ENCODE data around the gene TTC33.
"Not testable (repeated sequence)": the region's sequence is repeated elsewhere in the genome, so short reads cannot be mapped to it uniquely, and the experiment has no call there.

Gene TTC33

DNA sequence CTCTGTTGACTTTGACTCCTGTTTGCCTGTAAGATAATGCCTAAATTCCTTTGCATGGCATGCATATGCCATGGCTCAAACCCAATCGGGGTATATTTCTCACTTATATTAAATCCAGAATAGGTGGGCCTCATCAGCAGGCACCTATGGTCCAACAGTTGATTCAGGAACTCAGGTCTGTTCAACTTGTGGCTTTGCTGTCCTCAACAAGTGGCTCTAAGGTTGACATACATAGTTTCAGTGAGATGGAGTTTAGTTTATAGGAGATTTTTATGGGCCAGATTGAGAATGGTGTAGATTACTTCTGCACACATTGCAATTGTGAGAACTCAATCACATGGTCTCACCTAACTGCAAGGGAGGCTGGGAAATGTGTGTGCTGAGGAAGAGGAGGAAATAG lies 107.6 kb downstream of the TTC33 start:
- no peak for DNase-seq

DNA sequence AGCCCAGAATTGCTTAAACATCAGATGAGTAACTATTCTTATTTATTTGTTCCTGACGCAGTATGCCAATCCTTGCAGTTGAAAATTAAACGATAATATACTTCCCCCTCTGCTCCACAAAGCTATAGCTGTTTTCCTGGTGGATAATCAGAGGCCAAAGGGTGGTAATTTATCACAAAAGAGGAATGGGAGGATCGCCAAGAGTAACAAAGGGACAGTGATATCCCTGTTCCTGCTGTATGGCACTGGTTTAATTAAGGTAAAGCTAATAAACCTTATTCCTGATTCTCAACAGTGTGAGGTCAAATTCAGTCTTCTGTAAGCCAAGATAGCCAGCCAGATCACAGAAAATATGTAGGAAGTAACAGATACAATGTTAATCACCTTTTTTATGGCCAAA lies 109.5 kb downstream of the TTC33 start:
- DNase-seq: no peak

DNA sequence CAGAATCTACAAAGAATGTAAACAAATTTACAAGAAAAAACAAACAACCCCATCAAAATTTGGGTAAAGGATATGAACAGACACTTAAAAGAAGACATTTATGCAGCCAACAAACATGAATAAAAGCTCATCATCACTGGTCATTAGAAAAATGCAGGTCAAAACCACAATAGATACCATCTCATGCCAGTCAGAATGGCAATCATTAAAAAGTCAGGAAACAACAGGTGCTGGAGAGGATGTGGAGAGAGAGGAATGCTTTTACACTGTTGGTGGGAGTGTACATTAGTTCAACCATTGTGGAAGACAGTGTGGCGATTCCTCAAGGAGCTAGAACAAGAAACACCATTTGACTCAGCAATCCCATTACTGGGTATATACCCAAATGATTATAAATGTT lies 116.2 kb downstream of the TTC33 start:
- not testable (repeated sequence) for DNase-seq

DNA sequence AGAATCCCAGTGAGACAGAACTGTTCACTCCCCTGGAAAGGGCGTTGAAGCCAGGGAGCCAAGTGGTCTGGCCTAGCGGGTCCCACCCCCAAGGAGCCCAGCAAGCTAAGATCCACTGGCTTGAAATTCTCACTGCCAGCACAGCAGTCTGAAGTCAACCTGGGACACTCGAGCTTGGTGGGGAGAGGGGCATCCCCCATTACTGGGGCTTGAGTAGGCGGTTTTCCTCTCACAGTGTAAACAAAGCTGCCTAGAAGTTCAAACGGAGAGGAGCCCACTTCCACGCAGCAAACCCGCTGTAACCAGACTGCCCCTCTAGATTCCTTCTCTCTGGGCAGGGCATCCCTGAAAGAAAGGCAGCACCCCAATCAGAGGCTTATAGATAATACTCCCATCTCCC lies 121.2 kb downstream of the TTC33 start:
- no peak for DNase-seq

DNA sequence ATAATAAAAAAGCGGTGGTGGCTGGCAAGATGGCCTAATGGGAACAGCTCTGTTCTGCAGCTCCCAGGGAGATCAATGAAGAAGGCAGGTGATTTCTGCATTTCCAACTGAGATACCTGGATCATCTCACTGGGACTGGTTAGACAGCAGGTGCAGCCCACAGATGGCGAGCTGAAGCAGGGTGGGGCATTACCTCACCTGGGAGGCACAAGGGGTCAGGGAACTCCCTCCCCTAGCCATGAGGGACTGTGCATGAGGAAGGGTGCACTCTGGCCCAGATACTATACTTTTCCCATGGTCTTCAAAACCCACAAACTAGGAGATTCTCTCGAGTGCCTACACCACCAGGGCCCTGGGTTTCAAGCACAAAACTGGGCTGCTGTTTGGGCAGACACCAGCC lies 121.6 kb downstream of the TTC33 start:
- DNase-seq: no peak

DNA sequence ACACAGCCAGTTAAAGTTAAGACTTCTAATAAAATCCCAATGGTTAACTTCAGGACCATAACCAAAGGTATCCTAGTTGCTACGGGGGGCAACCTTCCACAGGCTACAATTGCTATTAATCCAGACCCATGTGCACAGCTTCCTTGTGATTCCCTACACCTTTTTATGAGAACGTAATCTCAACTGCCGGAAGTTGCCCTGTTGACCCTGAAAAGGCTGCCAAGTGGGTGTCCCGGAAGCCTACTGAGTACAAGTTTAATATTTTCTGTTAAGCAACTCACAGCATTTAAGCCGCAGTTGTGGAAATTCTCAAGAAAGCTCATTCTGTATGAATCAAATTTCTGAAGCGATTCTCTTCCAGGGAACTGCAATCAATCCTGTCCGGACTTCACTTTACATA lies 124.5 kb downstream of the TTC33 start:
- no peak for DNase-seq

DNA sequence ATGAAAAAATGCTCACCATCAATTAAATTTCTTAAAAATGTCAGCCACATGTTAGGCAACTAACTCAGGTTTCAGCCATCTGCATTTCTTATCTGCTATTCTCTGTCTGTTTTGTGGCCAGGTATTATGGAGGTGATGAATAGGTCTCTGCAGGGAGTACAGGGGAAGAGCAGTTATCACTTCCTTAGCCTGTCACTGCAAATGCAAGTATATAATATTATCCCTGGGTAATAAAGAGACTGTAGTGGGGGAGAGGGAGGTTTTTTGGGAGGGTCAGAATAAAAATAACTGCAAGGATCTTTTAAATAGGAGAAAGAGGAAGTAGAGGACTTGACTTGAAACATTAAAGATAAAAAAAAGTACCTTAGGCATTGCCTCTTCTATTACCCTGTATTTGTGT lies 125.6 kb downstream of the TTC33 start:
- DNase-seq: no peak

DNA sequence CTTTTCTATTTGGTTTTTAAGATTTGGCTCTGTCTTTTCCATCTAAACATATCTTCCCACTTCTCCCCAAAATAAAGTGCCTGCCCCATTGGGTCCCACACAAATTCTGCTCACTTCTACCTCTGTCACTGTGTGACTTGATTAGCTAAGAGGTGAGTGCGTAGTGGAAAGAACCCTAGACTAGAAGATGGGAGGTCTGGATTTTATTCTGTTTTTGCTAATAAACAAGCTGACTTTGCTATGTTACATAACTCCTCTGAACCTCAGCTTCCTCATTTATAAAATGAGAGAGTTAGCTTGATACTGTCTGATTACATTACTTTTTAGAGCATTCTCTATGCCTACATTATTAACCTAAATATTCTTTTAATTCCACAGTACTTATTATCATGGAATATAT lies 127.4 kb downstream of the TTC33 start:
- no peak for DNase-seq

DNA sequence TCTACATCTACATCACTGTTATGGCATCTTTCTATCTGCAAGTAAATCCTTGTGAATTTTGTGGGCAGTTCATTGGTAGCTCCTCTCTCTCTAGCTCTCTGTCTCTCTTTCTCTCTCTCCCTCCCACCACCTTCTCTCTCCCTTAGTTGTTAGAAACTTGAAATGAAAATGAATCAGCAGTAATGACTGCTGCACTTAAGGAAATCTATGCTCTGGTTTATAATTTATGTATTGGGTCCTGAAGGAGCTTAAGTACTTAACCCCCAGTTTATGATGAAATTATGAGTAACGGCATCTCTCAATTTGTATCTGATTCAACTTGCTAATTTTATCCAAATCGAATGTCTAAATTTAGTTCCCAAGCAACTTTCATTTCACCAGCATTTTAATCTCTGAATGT lies 128.1 kb downstream of the TTC33 start:
- DNase-seq: no peak

DNA sequence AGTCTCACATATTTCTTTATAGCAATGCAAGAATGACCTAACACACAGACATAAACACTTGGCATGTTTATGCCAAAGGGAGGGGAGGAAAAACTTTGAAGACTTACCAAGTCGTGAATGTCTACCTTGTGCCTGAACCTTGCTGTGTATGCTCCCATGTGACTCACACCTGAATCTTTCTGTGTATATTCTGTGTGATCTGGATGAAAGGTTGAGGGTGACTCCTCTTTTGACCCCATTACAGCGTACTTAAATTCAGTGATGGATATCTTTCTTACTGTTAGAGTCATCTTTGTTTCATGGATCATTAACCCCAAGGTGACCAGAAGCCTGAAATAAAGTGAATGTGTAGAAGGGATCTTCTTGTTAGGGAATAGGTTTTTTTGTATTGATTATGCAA lies 129.0 kb downstream of the TTC33 start:
- no peak for DNase-seq

DNA sequence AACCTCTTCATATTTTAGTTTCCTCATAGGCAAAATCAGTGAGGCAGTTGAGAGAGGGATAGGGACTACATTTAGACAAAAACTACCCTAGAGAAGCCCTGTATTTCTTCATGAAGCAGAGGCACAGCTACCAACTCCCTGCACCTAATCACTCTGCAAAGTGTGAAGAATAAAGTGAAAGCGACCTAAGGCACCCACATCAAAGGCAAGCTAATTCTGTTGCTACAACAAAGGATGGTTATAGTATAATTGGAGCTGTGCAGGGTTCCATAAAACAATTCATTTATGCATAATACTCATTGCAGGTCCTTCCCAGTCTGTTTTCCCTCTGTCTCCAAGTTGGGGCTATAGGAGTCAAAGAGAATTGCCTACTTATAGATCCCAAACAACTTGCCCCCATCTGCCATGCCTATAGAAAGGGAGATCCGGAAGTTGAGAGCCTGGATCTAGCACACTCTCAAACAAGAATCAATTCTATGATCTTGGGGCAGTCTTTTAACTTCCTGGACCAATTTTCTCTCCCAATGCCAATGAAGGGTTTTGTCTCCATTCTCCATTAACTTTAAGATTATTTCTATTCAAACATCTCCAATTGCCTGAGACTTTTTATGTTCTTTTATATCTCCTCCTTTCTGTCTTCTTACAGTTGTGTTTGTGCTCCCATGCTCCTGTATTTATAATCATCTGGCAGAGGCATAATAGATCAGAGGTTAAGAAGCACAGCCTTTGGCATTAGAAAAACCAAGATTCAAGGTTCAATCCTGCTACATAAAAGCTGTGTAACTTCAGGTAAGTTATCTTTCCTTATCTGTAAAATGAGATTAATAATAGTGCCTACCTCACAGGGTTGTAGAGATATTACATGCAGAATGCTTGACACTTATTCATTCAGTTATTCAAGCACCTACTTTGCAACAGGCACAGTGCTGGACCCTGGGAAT lies 132.0 kb downstream of the TTC33 start:
- DNase-seq: no peak

DNA sequence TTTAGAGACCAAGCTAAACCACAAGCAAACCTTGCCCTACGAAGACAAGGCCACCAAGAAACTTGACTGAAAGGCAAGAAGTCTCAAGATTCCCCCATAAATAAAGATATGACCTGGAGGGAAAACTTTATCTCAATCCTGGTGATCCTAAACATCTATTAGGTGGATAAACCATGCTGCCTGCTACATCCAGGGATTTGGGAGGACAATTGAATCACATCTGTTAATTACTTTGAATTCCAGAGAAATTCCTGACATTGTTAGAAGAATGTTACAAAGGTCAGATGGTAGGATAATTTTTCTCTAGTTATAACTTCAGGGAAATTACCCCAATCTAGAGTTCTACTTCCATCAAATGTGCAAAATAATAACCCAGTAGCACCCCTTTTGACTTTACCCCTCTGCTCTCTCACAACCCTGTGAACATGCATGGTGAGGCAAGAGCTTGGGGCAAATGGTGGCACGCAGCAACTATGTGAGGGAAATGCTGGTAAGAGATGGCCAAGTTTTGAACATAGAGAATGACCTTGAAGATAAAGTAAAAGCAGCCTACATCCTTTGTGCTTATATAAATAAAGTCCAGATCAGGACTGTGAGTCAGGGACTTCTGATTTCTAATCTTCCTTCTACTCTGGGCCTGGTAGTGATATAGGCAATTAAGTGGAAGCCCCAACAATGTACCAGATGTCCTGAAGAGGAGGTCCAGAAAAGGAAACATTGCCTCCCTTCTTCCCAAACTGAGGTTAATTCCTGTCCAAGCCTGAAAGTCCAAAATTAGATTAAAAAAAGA lies 133.1 kb downstream of the TTC33 start:
- DNase-seq: no peak

DNA sequence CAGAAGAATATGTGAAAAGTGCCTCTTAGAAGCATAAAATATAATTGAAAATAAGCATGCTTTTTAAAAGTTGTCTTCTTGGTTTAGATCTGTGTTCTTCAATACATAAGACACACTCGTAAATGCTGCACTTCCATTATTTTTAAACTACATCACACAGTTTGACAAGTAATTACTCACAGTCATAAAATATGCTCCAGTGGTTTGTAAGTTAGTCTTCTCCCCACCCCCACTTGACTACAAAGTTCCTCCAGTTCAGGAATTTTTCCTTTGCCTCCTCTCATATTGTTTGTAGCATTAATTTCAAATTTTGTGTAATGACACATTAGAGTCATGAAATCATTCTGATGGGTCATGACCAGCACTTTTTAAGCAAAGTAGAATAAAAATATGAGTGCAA lies 136.3 kb downstream of the TTC33 start:
- no peak for DNase-seq

DNA sequence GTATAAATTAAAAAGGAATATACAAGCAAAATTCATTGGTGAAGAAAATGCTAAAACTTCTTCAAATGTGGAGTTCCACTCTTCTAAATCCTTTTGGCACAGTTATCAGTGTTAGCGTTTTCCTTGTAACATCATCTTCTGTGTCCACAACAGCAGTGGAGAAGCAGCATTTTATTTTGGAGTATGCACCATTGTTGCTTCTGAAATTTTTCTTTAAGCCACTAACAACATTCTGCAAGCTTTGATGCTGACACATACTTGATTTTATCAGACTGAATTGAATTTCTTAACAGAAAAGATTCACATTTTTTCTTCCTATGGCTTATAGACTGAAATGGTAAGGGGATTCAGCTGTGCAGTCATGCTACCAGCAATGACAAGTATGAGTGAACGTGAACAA lies 136.8 kb downstream of the TTC33 start:
- DNase-seq: no peak

DNA sequence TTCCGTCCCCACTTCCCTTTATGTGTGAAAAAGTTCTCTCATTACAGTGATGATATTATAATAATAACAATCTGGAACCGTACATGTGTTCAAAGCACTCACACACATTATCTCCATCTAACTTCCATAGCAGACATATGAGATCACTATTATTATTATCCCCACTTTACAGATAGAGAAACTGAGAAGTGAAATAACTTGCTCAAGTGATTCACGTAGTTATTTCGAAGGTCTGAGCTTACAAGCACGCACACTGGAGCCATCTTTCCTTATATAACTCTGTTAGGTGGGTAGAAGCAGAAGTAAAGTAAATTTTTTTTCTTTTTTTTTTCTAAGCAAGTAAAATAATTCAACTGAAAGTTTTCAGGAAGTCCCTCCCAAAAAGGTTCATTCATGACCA lies 139.0 kb downstream of the TTC33 start:
- DNase-seq: no peak

DNA sequence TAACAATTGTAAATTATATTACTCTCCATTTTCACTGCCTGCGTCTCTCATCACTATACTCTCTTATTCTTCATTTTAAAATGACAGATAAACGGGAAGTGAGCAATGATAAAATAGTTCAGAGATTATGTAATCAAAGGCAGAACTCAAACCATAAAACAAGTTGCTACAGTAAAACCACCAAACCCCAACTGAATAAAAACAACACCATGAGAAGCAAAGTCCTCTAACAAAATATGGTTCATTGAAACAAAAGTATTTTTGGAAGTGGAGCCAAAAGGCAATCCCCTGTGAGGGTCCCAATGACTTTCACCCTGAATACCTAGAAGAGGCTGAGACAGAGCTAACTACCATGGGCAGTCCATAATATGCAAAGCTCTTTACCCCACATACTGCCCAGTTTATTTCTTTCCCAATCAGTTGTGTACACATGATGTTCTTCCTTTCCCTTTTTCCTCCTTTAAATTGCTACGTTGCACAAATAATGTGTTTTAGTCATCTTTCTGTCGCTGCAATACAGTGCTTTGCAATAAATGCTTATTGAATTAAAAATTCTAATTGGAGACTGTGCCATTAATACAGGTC lies 140.1 kb downstream of the TTC33 start:
- DNase-seq: no peak

DNA sequence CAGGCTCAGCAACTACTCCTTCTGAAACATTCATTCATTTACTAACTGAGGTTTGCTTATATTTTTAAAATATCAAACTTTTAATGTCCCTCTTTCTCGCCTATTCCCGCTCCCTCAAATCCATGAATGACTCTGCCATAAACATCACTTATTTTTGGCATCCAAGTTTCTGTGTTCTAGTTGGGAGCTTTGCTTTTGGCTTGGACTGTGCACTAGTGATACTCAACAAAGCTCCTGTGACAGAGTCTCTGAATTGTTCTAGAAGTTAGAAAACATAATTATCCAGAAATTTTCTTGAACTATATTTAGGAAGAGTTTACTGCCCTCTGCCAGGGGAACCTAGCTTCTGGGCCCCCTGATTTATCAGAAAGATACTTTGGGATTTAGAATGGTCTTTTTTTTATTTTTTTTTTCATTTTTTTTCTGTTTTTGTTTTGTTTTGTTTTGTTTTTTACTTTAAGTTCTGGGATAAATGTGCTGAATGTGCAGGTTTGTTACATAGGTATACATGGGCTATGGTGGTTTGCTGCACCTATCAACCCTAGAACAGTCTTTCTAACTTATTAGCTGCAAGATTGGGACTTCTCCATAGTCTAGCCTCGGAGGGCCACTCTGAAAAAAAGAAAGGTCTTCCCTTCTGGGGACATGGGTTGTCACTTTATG lies 140.7 kb downstream of the TTC33 start:
- no peak for DNase-seq

DNA sequence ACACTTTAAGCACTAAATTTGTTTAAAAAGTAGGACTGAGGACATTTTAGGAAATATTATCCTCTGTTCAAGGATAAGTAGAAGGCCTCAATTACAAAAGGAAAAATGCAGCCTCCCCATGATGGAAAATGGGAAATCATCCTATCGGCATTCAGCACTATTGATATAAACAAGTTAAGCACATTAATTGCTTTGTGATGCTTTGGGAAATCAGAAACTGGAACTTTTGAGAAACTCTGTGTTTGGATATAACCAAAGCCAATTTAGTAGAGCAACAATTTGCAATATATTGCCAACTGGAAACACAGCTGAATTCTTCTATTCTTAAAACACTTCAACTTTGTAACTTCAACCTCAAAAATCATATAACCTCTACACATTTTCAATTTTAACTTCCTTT lies 141.3 kb downstream of the TTC33 start:
- no peak for DNase-seq

DNA sequence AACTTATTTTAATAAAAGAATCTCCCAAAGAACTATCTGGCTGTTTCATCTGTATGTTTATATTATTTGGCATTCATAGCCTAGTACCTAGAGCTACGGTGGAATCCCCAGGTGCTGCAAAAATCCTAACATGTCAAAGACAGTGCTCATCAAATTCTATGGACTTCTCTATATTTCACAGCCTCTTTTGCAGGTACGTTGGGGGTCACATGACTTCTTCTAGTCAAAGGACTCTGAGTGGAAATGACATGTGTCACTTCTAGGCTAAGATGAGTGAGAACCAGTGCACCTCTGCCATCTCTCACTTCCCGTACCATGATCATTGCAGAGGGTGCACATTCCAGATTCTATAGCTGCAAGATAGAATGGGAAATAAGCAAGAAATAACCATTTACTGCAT lies 148.6 kb downstream of the TTC33 start:
- DNase-seq: no peak

DNA sequence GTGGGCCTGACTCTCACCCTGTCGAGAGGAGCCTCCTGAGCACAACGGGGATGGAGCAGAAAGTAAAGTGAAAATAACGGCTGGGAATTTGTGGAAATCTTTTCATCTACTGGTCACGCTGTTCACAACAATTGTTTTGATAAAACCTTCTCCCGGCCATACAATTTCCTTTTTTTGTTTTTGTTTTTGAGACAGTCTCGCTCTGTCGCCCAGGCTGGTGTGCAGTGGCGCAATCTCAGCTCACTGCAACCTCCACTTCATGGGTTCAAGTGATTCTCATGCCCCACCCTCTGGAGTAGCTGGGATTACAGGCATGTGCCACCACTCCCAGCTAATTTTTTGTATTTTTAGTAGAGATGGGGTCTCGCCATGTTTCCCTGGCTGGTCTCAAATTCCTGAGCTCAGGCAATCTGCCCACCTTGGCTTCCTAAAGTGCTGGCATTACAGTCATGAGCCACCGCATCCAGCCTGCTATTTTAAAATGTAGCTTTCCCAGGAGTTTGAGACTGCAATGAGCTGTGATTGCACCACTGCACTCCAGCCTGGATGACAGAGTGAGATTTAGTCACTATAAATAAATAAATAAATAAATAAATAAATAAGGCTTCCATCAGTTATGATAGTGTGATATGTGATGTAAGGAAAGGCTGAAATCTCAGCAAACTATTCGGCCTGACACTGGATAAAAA lies 149.5 kb downstream of the TTC33 start:
- DNase-seq: no peak

DNA sequence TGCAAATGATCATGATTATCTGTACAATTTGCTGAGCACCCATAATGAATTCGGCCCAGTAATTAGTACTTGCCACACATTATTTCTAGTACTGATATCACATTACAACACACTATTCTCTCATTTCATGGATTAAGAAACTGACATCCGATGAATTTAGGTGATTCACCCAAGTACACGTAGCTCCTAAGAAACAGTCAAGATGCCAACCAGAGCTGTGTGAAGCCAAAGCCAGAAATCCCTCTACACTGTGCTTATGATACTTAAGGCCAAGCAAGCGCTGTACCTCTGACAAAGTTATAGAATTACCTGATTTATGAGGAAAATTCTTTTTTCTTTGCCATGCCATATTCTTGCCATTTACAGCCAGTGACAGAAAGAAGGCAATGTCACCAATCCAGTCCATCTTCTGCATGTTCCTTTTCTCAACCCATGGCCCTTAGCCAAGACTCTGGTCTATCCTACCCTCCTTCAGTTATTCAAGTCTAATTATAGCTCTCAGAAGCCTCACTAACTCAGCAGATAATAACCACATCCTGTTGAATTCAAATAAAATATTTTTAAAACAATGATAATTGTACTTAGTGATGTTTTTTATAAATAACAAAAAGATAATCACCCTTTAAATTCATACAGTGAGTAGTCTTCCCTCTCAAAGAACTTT lies 150.3 kb downstream of the TTC33 start:
- no peak for DNase-seq

DNA sequence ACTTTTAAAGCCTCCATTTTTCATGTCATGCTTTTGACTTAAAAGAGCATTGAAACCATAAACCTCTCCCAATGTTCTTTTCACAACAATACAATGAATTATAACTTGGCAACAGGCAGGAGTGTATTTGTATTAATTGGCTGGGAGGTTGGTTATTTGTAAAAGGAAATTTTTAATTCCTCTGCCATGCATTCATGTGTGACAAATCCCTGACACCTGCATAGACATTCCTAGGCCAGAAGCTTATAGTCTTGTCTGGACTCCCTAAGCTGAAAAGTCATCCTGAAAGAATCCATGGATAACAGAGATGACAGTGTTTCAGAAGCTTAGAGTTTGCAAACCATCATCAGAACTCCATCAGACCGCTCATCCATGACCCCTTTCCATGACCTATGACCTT lies 152.4 kb downstream of the TTC33 start:
- DNase-seq: no peak

Data from left hindlimb (tissue), 1 donor.